Endothelial cell of umbilical vein (primary cell): ENCODE results near the gene LEAP2. TPM values are rescaled to one million over a fixed set of nuclear protein-coding genes. Genes with fewer than 3 reads are reported as not detected.

Experiments
- BruUV-seq: library from RNA; stranded (reverse); fragments of 400-500 nt; replicated peaks from 2 replicates; lab custom pipeline; 2021; lab: Mats Ljungman, UMichigan
- CTCF ChIA-PET: fragments of 300-600, 350-600 bp; sonication (Branson Sonifier 250); formaldehyde crosslinking; loops from one replicate; lab custom pipeline; 2021; ENCODE audit warnings: antibody characterized with exemption, inconsistent platforms; lab: Charles Lee
- POLR2A ChIA-PET: fragments of 300-600, 350-600 bp; sonication (Branson Sonifier 250); formaldehyde crosslinking; loops from one replicate; lab custom pipeline; 2021; ENCODE audit warnings: antibody characterized with exemption, inconsistent platforms; lab: Charles Lee
- DNase-seq: peaks from one replicate; pipeline ENCODE4 v3.0.0-alpha.2; 2011; ENCODE audit warnings: low read depth, low spot score
- FAIRE-seq: peaks from 2 replicates; lab custom pipeline; 2011; peaks lifted over from hg19 to GRCh38; lab: Jason Lieb, UNC
- H2AFZ ChIP-seq: 2 replicates; pipeline ENCODE4 v1.6.0; 2012; ENCODE audit warnings: low read depth, low read length, control low read depth, inconsistent platforms
- H3K27ac ChIP-seq: 2 replicates; pipeline ENCODE4 v1.5.1; 2011; ENCODE audit warnings: low read depth, mild to moderate bottlenecking, control low read depth, low read length, moderate library complexity; ENCODE audit not compliant: insufficient read depth
- H3K27me3 ChIP-seq, 2 experiments: 2 replicates each; pipeline versions ENCODE4 v1.6.0 to v1.6.1; 2011; ENCODE audit warnings: low read length in 2 of 2, mixed read lengths in 1 of 2; ENCODE audit not compliant: control insufficient read depth in 2 of 2, insufficient read depth in 2 of 2
- H3K36me3 ChIP-seq, 2 experiments: 2 replicates in 1 of 2; 3 replicates in 1 of 2; pipeline ENCODE4 v1.5.1; 2011; ENCODE audit warnings: low read length in 2 of 2, mild to moderate bottlenecking in 1 of 2, moderate library complexity in 1 of 2; ENCODE audit not compliant: control insufficient read depth in 2 of 2, insufficient read depth in 2 of 2; ENCODE audit errors: extremely low read depth in 1 of 2
- H3K4me1 ChIP-seq: 3 replicates; pipeline ENCODE4 v1.5.1; 2011; ENCODE audit warnings: mild to moderate bottlenecking, low read length; ENCODE audit not compliant: control insufficient read depth, insufficient read depth; ENCODE audit errors: extremely low read depth
- H3K4me2 ChIP-seq: 2 replicates; pipeline ENCODE4 v1.6.1; 2011; ENCODE audit warnings: low read length, control low read depth, mixed read lengths; ENCODE audit not compliant: insufficient read depth
- H3K4me3 ChIP-seq, 3 experiments: fragments of 200-600 bp in 1 of 3; sonication (generic), shearing (Covaris generic) in 1 of 3; replicated peaks in 1 of 3; 2 replicates each; pipeline ENCODE4 v1.5.1; 2011 to 2016; ENCODE audit warnings: control low read depth in 3 of 3, low read length in 3 of 3, mild to moderate bottlenecking in 2 of 3, inconsistent platforms in 1 of 3, low read depth in 1 of 3, moderate library complexity in 1 of 3; ENCODE audit not compliant: insufficient read depth in 1 of 3
- H3K79me2 ChIP-seq: 2 replicates; pipeline ENCODE4 v1.6.0; 2012; ENCODE audit warnings: low read length, inconsistent platforms; ENCODE audit not compliant: control insufficient read depth, insufficient read depth
- H3K9ac ChIP-seq: replicated peaks from 2 replicates; pipeline ENCODE3; 2011; ENCODE audit warnings: low read length, control low read depth; ENCODE audit not compliant: insufficient read depth; ENCODE audit errors: extremely low read depth
- H3K9me1 ChIP-seq: replicated peaks from 3 replicates; pipeline ENCODE4 v1.6.0; 2011; ENCODE audit warnings: mild to moderate bottlenecking, low read length; ENCODE audit not compliant: control insufficient read depth, insufficient read depth; ENCODE audit errors: extremely low read depth
- H3K9me3 ChIP-seq: replicated peaks from 2 replicates; pipeline ENCODE4 v1.5.1; 2012; ENCODE audit warnings: low read length, inconsistent platforms; ENCODE audit not compliant: control insufficient read depth, insufficient read depth
- H4K20me1 ChIP-seq: replicated peaks from 2 replicates; pipeline ENCODE3; 2011; ENCODE audit warnings: mild to moderate bottlenecking, low read length; ENCODE audit not compliant: control insufficient read depth, insufficient read depth; ENCODE audit errors: extremely low read depth
- CTCF ChIP-seq, 2 donors: IDR thresholded peaks; 1 replicate in 1 of 2; 2 replicates in 1 of 2; pipeline ENCODE4 v1.5.1; 2011; ENCODE audit warnings: low read length in 2 of 2, mild to moderate bottlenecking in 2 of 2, moderate library complexity in 2 of 2, control low read depth in 1 of 2, inconsistent platforms in 1 of 2, low read depth in 1 of 2; ENCODE audit not compliant: insufficient read depth in 1 of 2; ENCODE audit errors: extremely low read depth in 1 of 2
- EZH2 ChIP-seq: IDR thresholded peaks from 2 replicates; pipeline ENCODE4 v1.6.1; 2012; ENCODE audit warnings: borderline replicate concordance, low read depth, mild to moderate bottlenecking, moderate library complexity, low read length, inconsistent platforms; ENCODE audit not compliant: severe bottlenecking
- FOS ChIP-seq: IDR thresholded peaks from 2 replicates; pipeline ENCODE4 v1.6.1; 2011; ENCODE audit warnings: mild to moderate bottlenecking, low read length, moderate library complexity, borderline replicate concordance; ENCODE audit not compliant: insufficient read depth
- GATA2 ChIP-seq: IDR thresholded peaks from 2 replicates; pipeline ENCODE4 v1.7.0; 2011; ENCODE audit warnings: low read depth, mild to moderate bottlenecking, moderate library complexity, mixed read lengths, low read length; ENCODE audit not compliant: insufficient read length, insufficient read depth
- JUN ChIP-seq: IDR thresholded peaks from 2 replicates; pipeline ENCODE4 v1.6.1; 2011; ENCODE audit warnings: borderline replicate concordance, low read depth; ENCODE audit not compliant: insufficient read length, insufficient read depth
- MYC ChIP-seq: IDR thresholded peaks from one replicate; pipeline ENCODE4 v1.6.1; 2011; ENCODE audit warnings: mild to moderate bottlenecking, low read depth, low read length
- POLR2A ChIP-seq: IDR thresholded peaks from 2 replicates; pipeline ENCODE4 v1.6.1; 2012; ENCODE audit warnings: low read depth, mild to moderate bottlenecking, control low read depth, low read length
- POLR2AphosphoS5 ChIP-seq: IDR thresholded peaks from 2 replicates; pipeline ENCODE4 v1.6.1; 2012; ENCODE audit warnings: low read depth, mild to moderate bottlenecking, control low read depth, low read length, moderate library complexity; ENCODE audit not compliant: insufficient read depth
- dilution Hi-C: fragments of 300-500 bp; cut with MboI; formaldehyde crosslinking; loops from one replicate; pipeline ENCODE4 v1.15.0; 2019; ENCODE audit warnings: low sequenced_read_pairs; ENCODE audit not compliant: extremely low pct_ligation_motif_present
- intact Hi-C: fragments of 100-400 bp; cut with micrococcal nuclease; formaldehyde crosslinking; loops from one replicate; pipeline ENCODE4 v1.10.0; 2022
- polyA plus RNA-seq, 4 experiments: library from polyadenylated mRNA; depleted of rRNA in 3 of 4; stranded (reverse) in 3 of 4; unstranded in 1 of 4; fragments of >200 nt; gene quantifications; 2 replicates each; pipeline versions ENCODE4 v1.2.1 to v1.2.3, GENCODE V29; 2011 to 2012; ENCODE audit warnings: missing spikeins in 1 of 4
- total RNA-seq: library from RNA; stranded (reverse); gene quantifications from 2 replicates; pipeline ENCODE4 v1.2.3, GENCODE V29; 2021
- TF ChIP-seq, protein P1 (sequence below): IDR thresholded peaks from 2 replicates; pipeline ENCODE4 v1.6.1; 2011; ENCODE audit not compliant: insufficient read depth, insufficient read length

Gene LEAP2
- total and polyA plus RNA-seq, 2 donors (not counting 3 experiments of a cell fraction or from before 2014, with no cell fraction given), result 0.37 to 0.40 TPM

- no TSS peak for BruUV-seq
- CTCF ChIA-PET, result interaction anchor here (1.0 to 1.1 kb wide), 2 partner anchors 10 to 16 kb away, joined by 3 read pairs; partner anchors contain the start of genes GDF9 and UQCRQ
- POLR2A ChIA-PET, result no interaction called here
Measured at GRCh38 chr5:132850066-132850465, 23.4 kb upstream of the LEAP2 start.

More at GRCh38 chr5:132850066-132850465, 23.4 kb upstream of the LEAP2 start:
- no peaks in the 10 kb centered on the region for H4K20me1 ChIP-seq
- no peaks in the 10 kb centered on the region for H3K27me3 ChIP-seq
- dilution Hi-C loops (no loop called here), intact Hi-C loops (no loop called here)
- no peaks in the 10 kb centered on the region for H3K9me1 ChIP-seq
- TF ChIP-seq EZH2 (no peak), CTCF (IDR thresholded peaks at IDR 0.05; ENCODE audit: extremely low read depth in 1 of 2, insufficient read depth in 1 of 2, low read depth in 1 of 2, low read length in 2 of 2) (no peak), POLR2A (no peak), FOS (no peak), JUN (no peak), GATA2 (no peak), POLR2AphosphoS5 (no peak), MYC (no peak)
- TF ChIP-seq, protein P1, sequence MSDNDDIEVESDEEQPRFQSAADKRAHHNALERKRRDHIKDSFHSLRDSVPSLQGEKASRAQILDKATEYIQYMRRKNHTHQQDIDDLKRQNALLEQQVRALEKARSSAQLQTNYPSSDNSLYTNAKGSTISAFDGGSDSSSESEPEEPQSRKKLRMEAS, result no peak
- FAIRE-seq (no peak), DNase-seq (no peak)
- no peaks in the 10 kb centered on the region for H3K9me3 ChIP-seq
- H3K36me3 ChIP-seq, result no peaks in the 10 kb centered on the region
- no peak overlapping the region for H3K4me3 ChIP-seq
- H2AFZ ChIP-seq, result no peak overlapping the region
- no peaks in the 10 kb centered on the region for H3K79me2 ChIP-seq
- H3K9ac ChIP-seq, result no peak overlapping the region
- H3K4me1 ChIP-seq, result no peaks in the 10 kb centered on the region
- H3K4me2 ChIP-seq, result no peak overlapping the region
- no peak overlapping the region for H3K27ac ChIP-seq
